Stimulated activated CD4-positive, alpha-beta T cell treated with anti-CD3 and anti-CD28 coated beads, Interleukin-12 subunit alpha, Interleukin-12 subunit beta, amount 100 ng/mL, for 4 hours (primary cell): Measurements from ENCODE around the gene BBC3.

Experiments used
- DNase-seq: peaks from one replicate; pipeline ENCODE4 v3.0.0-alpha.2; 2020

Gene BBC3

GRCh38 chr19:47188507-47189033, 42.4 kb downstream of the BBC3 start:
- DNase-seq = no peak

- DNase-seq = no peak
Measured at GRCh38 chr19:47187797-47188196, 43.2 kb downstream of the BBC3 start.

GRCh38 chr19:47187335-47187655, 43.7 kb downstream of the BBC3 start:
- DNase-seq = no peak

GRCh38 chr19:47186446-47187334, 44.3 kb downstream of the BBC3 start:
- DNase-seq = peak; percentile 65

- no peak for DNase-seq
Measured at GRCh38 chr19:47183601-47184000, 47.4 kb downstream of the BBC3 start.

GRCh38 chr19:47179653-47180310, 51.2 kb downstream of the BBC3 start:
- DNase-seq = no peak

GRCh38 chr19:47176627-47177090, 54.3 kb downstream of the BBC3 start:
- no peak for DNase-seq

GRCh38 chr19:47176071-47176626, 54.9 kb downstream of the BBC3 start:
- DNase-seq = no peak

GRCh38 chr19:47172666-47173455, 58.1 kb downstream of the BBC3 start:
- DNase-seq = no peak
